Umbilical cord (tissue), 2 donors: ENCODE measurements around the gene STK16. TPM values are rescaled to one million over a fixed set of nuclear protein-coding genes. Genes with fewer than 3 reads are reported as not detected.

Experiments used
- DNase-seq: peaks from one replicate; pipeline ENCODE4 v3.0.0-alpha.2; 2015; ENCODE audit warnings: low spot score
- total RNA-seq: library from RNA; depleted of rRNA; stranded (reverse); fragments of >200 nt; gene quantifications from one replicate; pipeline ENCODE4 v1.2.3, GENCODE V29; 2014; ENCODE audit warnings: low replicate concordance; ENCODE audit not compliant: insufficient read depth

The STK16 gene
- total RNA-seq, 1 donor from 2014 or later = 24.1 TPM

DNA sequence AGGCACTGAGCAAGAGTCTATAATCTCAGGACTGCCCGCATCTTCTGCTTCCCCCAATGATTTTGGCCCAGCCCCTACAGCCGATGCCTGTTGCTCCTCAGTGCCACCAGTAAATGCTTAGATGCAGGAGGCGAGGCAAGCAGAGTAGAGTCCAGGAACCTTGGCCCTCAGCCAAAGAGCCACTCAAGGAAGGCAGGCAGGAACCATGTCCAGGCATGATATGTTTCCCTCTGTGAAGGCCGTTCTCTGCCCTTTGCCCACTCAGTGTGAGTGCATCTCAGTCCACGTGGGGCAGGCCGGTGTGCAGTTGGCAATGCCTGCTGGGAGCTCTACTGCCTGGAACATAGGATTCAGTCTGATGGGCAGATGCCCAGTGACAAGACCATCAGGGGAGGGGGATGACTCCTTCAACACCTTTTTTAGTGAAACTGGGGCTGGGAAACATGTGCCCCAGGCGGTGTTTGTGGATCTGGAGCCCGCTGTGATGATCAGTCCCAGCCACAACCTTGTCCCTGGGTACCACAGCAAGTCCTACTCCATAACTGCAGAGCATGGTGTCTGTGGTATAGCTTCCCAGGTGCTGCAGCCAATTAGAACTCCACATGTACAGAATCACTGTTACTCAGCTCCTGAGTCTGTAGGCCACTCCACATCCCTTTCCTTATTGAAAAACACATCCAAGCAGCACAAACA, 24.2 kb downstream of the STK16 start:
- DNase-seq = no peak

DNA sequence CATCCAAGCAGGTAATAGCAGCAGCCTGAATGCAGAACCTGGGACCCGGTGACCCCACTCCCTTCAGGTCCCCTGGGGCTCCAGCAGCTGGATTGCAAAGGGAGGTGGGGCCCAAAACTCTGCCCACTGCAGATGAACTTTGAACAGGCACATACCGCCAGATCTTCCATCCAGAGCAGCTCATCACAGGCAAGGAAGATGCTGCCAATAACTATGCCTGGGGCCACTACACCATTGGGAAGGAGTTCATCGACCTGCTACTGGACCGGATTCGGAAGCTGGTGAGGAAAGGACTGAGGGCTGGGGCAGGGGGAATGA, 24.7 kb downstream of the STK16 start:
- DNase-seq = no peak

DNA sequence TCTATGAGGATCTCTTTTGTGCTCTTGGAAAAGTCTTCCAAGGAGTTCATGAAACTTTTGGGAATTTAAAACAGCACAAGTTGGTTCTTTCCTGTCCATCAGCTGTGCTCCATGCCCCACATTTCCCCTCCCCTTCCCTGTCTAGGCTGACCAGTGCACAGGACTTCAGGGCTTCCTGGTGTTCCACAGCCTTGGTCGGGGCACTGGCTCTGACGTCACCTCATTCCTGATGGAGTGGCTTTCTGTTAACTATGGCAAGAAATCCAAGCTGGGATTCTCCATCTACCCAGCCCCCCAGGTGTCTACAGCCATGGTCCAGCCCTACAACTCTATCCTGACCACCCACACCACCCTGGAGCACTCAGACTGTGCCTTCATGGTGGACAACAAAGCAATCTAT, 25.7 kb downstream of the STK16 start:
- no peak for DNase-seq

DNA sequence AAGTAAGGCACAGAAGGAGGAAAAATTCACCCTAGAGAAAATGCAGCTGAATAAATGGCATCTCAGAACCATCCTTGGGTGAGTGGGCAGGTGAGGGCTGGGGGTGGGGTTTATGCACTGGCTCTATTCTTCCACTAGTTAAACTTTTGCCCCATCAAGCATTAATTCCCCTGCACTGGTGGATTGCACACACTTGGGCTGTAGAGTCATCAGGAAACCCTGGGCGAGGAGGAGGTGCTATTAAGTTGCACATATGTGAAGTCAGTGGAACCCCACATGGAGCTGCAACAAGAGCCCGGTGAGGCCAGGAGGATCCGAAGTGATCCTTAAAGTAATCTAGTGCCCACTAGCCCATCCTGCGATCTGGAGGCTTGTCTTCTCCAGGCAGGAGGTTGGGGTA, 27.1 kb downstream of the STK16 start:
- no peak for DNase-seq

DNA sequence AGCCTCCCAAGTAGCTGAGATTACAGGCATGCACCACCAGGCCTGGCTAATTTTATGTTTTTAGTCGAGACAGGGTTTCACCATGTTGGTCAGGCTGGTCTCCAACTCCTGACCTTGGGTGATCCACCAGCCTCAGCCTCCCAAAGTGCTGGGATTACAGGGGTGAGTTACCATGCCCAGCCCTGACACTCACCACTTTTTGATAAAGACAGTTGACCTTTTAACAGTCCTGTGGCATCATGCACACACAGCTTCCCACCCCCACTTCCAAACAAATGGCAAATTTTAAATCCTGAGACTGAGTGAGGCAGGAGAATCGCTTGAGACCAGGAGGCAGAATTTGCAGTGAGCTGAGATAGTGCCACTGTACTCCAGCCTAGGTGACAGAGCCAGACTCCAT, 27.7 kb downstream of the STK16 start:
- DNase-seq = no peak

DNA sequence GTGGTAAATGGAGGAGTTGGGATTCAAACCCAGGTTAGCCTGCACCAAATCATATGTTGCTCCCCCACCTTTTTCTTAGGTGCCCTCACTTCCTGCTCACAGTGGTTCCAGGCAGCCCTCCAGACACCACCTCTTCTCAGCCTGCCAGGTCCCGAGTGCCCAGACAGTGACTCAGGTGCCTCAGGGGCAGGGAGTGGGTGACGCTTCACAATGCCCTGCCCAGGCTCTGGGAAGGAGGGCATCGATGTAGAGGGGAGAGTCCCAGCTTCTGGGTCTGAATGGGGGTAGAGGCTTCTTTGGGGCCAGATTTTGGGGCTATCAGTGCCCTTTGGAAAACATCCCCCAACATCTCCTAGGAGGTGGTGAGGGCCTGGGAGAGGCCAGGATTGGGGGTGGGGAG, 28.7 kb downstream of the STK16 start:
- no peak for DNase-seq

DNA sequence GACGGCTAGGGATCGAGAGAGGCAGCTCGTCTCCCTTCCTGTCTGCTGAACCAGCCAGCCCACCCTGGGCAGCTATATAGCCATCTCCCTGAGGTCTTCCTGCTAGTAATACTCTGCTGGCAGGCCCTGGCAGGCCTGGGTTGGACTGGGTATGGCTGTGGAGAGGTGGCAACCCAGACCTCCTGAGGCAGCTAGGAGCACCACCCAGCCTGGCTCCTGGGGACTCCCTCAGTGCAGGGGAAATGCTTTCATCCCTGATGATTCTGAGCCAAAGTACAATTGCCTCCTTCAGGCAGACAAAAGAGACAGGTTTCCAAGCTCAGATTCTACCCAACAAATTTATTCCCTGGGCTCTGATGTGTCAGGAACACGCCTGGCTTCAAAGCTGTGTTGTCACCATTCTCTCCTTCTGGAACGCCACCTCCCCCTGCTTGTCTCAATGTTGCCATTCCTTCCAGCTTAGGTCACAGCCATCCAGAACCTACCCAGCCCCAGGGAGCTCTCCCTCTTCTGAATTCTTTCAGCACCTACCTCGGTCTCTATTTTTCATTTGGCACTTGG, 29.2 kb downstream of the STK16 start:
- peak; percentile 77 for DNase-seq

DNA sequence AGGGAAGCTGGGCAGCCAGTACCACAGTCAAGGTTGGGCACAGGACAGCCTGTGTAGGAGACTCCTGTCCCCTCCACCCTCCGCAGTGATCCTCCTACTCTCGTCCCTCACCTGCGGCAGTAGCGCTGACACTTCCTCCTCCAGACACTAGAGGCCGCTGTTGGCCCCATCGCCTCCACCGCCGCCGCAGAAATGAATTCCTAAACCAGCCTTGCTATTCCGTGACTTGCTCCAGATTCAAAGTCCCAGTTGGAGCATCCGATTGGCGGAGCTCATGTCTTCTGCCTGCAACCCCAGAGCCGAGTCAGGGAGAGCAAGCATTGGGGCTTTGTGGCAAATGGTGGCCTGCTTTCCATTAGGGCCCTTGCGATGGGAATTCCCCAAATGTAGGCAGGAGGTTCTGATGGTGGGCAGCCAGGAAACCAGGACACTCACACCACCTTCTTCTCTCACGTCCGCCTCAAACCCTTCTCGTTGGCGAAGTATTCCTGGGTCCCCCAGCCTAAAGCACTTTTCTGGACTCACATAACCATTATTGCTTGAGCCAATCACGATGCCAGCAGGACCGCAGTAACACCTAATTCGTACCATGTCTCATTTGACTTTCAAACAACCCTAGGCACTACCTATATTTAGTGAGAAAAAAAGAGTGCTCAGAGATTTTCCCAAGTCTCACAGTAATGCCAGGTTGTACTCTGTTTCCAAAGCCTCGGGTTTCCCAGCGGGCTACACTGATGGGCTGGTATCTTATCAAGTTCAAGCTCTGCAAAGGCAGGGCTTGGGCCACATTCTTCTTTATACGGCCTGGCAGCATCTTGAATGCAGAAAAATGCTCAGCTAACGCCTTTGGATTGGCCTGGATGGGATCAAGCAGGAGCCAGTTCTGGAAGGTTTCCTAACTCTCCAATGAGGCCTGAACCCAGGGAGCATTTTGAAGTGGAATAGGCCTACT, 32.7 kb downstream of the STK16 start:
- peak; percentile 84 for DNase-seq

DNA sequence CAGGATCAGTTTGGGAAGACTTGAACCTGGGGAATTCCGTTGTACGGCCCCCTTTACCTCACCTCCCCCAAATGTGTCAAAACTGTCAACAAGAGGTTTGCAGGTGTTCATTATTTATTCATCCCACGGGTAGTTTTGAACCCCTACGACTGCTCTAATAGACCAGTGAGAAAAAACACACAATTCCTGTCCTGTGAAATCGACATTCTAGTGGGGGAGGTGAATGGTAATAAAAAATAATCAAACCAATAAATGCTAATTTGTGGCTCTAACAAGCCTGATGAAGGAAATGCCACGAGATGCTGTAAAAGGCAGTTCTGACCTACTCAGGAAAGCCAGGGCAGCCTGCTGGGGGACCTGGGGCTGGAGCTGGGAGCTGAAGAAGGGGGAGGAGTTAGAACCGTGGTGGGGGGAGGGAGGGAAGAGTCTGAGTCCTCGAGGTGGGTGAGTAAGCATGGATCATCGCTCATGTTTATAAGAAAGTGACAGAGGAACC, 33.4 kb downstream of the STK16 start:
- DNase-seq = no peak

DNA sequence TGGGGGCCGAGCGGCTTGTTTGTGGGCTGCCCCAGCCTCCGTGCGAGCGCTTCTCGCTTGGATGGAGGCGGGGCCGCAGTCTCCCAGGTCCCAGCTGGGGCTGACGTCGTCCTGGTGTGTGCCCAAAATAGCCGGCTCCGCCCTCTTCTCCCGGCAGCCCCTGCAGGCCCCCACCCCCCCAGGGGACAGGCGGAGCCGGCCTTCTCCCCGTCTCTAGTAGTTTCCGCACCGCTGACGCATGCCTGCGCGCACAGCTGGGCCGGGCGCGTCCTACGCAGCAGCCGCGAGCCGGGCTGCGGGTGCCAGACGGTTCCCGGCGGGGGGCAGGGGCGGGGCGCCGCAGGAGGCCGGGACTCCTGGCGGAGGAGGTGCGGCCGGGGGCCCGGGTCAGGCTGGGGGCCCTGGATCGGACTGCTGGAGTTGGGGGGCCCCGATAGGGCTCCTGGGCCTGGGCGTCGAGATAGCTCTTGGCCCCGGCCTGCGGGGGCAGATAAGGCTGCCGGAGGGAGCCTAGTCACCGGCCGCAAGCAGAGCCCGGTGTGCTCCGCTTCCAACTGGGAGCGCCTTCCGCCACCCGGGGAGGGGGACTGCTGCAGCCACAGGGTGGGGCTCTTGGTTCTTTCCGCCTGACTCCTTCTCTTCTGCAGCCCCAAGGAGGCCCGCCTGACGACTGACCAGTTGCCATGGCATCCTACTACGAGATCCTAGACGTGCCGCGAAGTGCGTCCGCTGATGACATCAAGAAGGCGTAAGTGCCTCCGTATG, 34.1 kb downstream of the STK16 start, which contains the start of gene DNAJB2:
Gene DNAJB2, plus strand, starts transcription at position 216 of the 765 bp plus-strand sequence. Its CDS starts 468 bp downstream, at position 684.
- peak; percentile 99 for DNase-seq

DNA sequence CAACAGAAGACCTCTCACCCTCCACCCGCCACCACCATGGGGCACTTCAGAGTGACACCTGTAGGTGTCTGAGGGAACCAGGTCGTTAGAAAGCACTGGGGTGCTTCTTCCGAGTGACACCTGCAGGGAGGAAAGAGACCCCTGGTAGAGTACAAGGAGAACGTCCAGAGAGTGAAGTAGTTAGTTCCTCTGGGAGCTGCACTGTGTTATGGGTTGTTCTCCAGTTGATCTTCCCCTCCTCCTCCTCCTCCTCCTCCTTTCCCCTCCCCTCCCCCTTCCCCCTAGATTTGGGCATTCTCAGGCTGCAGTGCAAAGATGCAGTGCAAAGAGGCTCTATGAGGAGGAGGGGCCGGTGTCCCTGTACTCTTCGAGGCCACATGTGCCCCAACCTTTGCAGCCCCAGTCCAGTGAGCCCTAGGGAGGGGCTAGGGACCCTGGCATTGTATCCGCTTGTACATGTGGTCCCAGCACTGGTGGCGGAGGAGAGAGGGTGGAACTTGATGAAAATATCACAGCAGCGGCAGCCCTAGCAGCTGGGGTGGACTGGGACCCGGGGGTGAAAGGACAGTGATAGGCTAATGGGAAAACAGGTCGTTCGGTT, 34.7 kb downstream of the STK16 start:
- no peak for DNase-seq

DNA sequence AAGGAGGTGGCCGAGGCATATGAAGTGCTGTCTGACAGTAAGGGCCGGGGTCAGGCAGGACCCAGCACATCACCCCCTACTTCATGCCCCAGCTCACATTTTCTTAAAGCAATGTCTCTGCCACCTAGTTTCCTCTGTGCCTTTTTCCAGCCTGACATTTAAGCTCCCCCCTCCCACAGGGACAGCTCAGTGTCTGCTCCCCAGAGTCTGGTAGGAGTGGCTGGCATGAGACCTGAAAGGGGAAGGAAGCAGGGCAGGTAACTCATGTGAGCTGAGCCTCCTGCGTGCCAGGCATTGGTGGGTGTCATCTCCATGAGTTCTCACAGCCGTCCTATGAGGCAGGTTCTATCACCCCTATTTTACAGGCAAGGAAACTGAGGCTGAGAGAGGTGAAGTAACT, 35.4 kb downstream of the STK16 start:
- no peak for DNase-seq

DNA sequence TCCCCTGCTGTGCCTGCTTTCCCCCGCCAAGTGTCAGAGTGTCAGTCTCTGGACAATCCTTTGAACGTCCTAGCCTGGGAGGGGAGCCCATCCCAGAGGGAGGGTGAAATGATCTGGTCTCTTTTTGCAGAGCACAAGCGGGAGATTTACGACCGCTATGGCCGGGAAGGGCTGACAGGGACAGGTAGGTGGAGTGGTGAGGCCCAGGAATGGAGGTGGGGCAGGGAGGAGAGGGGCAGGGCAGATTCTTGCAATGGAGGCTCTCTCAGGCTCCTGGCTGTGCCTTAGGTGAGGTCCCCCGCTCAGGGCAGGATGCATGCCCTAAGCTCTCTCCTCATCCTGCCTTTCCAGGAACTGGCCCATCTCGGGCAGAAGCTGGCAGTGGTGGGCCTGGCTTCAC, 36.3 kb downstream of the STK16 start:
- no peak for DNase-seq

DNA sequence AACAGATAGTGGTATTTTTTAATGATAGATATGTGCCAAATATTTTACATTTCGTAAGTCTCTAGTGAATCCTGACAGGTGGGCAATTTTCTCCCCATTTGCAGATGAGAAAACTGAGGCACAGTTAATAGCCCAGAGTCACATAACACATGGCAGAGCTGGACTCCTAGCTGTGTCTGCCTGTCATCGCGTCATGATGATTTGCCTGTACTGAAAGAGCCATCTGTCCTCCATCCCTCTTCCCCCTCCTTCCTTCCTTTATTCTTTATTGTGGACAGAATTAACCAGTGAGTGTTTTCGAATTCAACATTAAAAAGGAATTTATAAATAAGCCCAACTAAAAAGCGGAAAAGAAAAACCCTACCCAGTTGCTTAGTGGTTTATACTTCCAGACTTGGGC, 37.1 kb downstream of the STK16 start:
- no peak for DNase-seq

DNA sequence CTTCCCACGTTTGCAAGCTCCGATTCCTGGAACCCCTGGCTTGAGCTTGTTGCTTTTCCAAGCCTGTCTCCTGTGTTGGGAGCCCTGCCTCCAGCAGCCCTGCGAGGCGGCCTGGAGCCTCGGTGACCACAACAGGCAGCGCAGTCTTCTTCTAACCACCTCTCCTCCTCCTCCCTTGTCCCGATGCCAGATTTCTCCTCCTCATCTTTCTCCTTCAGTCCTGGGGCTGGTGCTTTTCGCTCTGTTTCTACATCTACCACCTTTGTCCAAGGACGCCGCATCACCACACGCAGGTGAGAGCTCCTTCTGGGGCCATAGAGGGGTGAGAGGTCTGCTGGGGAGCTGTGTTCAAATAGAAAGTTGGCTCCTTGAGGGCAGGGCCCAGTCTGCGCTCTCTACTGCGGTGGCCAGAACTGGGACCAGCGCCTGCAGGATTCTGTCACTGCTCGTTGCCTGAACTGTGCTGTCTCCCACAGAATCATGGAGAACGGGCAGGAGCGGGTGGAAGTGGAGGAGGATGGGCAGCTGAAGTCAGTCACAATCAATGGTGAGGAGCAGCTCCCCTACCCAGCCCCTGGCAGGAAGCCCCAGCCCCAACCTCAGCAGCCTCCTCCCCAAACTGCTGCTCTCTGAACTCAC, 37.8 kb downstream of the STK16 start:
- DNase-seq = no peak

DNA sequence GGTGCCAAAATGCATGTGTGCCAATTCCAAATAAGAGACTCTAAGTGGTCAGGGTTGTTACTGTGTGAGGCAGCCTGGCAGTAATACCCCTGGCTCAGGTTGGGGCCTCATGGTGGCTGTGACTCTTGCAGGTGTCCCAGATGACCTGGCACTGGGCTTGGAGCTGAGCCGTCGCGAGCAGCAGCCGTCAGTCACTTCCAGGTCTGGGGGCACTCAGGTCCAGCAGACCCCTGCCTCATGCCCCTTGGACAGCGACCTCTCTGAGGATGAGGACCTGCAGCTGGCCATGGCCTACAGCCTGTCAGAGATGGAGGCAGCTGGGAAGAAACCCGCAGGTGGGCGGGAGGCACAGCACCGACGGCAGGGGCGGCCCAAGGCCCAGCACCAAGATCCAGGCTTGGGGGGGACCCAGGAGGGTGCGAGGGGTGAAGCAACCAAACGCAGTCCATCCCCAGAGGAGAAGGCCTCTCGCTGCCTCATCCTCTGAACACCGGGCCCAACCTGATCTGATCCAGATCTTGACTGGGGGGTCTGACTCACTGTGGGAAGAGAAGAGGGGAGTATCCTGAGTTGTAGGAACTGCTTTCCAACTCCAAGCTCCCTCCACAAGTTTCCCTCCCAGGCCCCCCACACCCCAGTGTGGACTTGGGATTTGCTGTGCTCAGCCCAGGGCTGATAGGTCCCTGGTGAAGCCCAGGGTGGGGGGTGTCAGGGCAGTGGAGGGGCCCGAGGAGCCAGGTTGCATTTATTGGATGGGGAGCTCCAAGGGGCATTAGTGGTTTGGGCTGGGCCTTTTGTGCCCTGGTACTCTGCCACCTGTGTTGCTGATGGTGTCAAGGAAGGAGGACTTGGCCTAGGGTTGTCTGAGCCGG, 39.5 kb downstream of the STK16 start:
- no peak for DNase-seq

DNA sequence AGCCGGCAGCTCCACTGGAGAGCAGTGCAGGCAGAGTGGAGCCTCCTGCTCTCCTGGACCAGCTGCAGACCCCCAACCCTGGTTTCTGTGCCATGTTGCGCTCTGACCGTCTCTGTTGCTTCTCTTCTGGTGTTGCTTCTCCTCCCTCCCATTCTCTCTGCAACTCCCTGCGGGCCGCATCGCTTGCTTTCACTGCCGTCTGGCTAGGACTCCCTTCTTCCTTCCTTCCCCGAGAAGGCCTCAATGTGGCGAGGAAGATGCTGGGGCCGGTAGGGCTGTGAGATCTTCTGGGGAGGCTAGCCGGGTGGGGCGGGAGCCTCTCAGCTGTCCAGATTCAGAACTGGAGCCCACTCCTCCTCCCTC, 40.1 kb downstream of the STK16 start:
- DNase-seq = no peak

DNA sequence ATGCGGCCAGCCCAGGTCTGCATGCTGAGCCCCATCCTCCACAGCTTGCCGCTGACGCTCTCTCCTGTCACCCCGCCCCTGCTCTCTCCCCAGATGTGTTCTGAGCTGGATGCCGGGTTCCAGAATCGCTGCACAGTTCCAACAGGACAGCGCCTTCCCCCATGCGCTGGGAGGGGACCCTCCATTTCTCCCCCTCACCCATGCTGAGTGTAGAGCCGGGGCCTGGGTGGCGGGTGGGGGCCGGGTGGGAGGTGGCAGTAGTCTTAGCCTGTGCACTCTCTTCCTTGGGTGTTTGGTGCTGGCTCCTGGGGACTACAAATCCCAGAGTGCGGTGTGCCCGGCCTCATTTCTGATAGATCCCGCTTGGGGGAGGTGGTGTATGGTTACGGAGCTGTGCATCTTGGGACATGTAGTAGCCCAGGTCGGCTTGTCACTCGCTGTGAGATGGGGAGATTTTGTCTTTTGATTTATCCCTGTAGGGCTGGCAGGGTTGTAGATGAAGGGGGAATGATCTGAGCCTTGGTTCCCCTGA, 40.7 kb downstream of the STK16 start:
- DNase-seq = peak; percentile 59

DNA sequence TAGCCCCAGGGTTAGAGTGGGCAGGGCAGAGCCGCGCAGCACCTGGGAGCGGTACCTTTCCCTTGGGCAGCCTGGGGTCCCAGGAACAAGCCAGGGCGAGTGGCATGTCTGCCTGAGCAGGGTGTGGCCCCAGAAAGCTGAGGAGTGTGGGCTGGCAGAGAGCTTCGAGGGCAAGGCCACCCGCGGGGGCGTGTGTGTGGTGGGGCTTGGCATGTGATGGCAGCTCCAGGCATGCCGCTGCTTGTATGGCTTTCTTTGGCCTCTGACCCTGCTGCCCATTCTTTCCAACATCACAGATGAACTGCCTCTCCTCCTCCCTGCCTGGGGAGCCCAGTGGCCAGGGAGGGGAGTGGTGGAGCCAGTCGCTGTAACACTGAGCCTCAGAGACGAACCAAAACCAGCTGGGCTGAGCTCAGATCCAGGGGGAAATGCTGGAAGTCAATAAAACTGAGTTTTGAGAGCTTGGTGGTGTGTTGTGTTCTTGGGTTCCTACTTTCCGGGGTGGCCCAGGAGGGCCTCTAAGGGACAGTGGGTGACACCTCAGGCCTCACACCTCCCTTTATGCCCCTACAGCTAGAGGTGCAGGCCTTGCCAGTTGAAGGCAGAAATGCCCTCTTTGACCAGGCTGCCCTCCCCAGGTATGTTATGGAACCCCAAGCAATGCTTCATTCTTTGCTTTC, 41.3 kb downstream of the STK16 start:
- no peak for DNase-seq
